GM10248 (cell line): ENCODE measurements around the gene IVD.

Experiments
- CTCF ChIA-PET: fragments of 300-600 bp; sonication (Branson Sonifier 250); formaldehyde crosslinking; extraction: SDS; loops from one replicate; lab custom pipeline; 2021; ENCODE audit warnings: antibody characterized with exemption; lab: Yijun Ruan, JAX
- POLR2A ChIA-PET: fragments of 350-650 bp; sonication (Branson Sonifier 250); formaldehyde crosslinking; extraction: SDS; loops from one replicate; lab custom pipeline; 2020; ENCODE audit warnings: antibody characterized with exemption; lab: Yijun Ruan, JAX
- DNase-seq: peaks from one replicate; pipeline ENCODE4 v3.0.0; 2012; ENCODE audit errors: extremely low spot score
- CTCF ChIP-seq: IDR thresholded peaks from 2 replicates; pipeline ENCODE4 v1.5.1; 2012; ENCODE audit warnings: mild to moderate bottlenecking, low read depth; ENCODE audit errors: extremely low read depth, missing control alignments, control extremely low read depth

Gene IVD

GRCh38 chr15:40424483-40425115, 19.0 kb downstream of the IVD start:
- DNase-seq = no peak
- CTCF ChIA-PET = interaction anchor here (0.9 to 13.9 kb wide), 9 partner anchors 18 to 150 kb away, joined by 3 to 179 read pairs (median 8); partner anchors contain the start of genes IVD and KNSTRN
- POLR2A ChIA-PET = no interaction called here
- TF ChIP-seq CTCF = no peak

GRCh38 chr15:40425681-40426080, 20.1 kb downstream of the IVD start:
- CTCF ChIA-PET = interaction anchor here (0.9 to 13.9 kb wide), 12 partner anchors 12 to 152 kb away, joined by 3 to 179 read pairs (median 6); partner anchors contain the start of genes IVD and KNSTRN
- POLR2A ChIA-PET = no interaction called here
- TF ChIP-seq CTCF = no peak
- DNase-seq = no peak

- POLR2A ChIA-PET = no interaction called here
- CTCF ChIA-PET = interaction anchor here (1.3 to 8.7 kb wide), 4 partner anchors 14 to 117 kb away, joined by 4 to 125 read pairs (median 14); no protein-coding TSS in a partner anchor
- no peak for TF ChIP-seq CTCF
- DNase-seq = no peak
Measured at GRCh38 chr15:40427188-40427587, 21.6 kb downstream of the IVD start.

GRCh38 chr15:40428185-40428584, 22.6 kb downstream of the IVD start:
- DNase-seq = no peak
- POLR2A ChIA-PET = no interaction called here
- TF ChIP-seq CTCF = no peak
- CTCF ChIA-PET = interaction anchor here (0.9 to 2.6 kb wide), 3 partner anchors 84 to 149 kb away, joined by 3 to 11 read pairs (median 7); no protein-coding TSS in a partner anchor

GRCh38 chr15:40429068-40429710, 23.6 kb downstream of the IVD start:
- POLR2A ChIA-PET = no interaction called here
- no peak for DNase-seq
- CTCF ChIA-PET = interaction anchor here (0.9 to 2.6 kb wide), 4 partner anchors 60 to 150 kb away, joined by 3 to 11 read pairs (median 7); no protein-coding TSS in a partner anchor
- TF ChIP-seq CTCF = no peak

- POLR2A ChIA-PET = no interaction called here
- no peak for DNase-seq
- CTCF ChIA-PET = interaction anchor here (1.4 to 3.1 kb wide), 5 partner anchors 9 to 92 kb away, joined by 3 to 12 read pairs (median 7); no protein-coding TSS in a partner anchor
- TF ChIP-seq CTCF = no peak
Measured at GRCh38 chr15:40430271-40430805, 24.7 kb downstream of the IVD start.
